Measurements from ENCODE around the gene NLRP7.

The NLRP7 gene

GRCh38 chr19:54893406-54893805, 53.9 kb downstream of the NLRP7 start:
- TF ChIP-seq, protein P1, sequence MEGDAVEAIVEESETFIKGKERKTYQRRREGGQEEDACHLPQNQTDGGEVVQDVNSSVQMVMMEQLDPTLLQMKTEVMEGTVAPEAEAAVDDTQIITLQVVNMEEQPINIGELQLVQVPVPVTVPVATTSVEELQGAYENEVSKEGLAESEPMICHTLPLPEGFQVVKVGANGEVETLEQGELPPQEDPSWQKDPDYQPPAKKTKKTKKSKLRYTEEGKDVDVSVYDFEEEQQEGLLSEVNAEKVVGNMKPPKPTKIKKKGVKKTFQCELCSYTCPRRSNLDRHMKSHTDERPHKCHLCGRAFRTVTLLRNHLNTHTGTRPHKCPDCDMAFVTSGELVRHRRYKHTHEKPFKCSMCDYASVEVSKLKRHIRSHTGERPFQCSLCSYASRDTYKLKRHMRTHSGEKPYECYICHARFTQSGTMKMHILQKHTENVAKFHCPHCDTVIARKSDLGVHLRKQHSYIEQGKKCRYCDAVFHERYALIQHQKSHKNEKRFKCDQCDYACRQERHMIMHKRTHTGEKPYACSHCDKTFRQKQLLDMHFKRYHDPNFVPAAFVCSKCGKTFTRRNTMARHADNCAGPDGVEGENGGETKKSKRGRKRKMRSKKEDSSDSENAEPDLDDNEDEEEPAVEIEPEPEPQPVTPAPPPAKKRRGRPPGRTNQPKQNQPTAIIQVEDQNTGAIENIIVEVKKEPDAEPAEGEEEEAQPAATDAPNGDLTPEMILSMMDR (IDR thresholded peaks at IDR 0.05; ENCODE audit: low read length, missing control alignments), result no peak
- DNase-seq (ENCODE audit: low read depth), result no peak
- no peak overlapping the region for H3K4me3 ChIP-seq (replicated peaks; ENCODE audit: low read depth, low read length)

GRCh38 chr19:54889566-54889965, 57.8 kb downstream of the NLRP7 start:
- DNase-seq (ENCODE audit: low read depth), result no peak
- no peak overlapping the region for H3K4me3 ChIP-seq (replicated peaks; ENCODE audit: low read depth, low read length)
- TF ChIP-seq, protein P1 (IDR thresholded peaks at IDR 0.05; ENCODE audit: low read length, missing control alignments), result no peak

DNA sequence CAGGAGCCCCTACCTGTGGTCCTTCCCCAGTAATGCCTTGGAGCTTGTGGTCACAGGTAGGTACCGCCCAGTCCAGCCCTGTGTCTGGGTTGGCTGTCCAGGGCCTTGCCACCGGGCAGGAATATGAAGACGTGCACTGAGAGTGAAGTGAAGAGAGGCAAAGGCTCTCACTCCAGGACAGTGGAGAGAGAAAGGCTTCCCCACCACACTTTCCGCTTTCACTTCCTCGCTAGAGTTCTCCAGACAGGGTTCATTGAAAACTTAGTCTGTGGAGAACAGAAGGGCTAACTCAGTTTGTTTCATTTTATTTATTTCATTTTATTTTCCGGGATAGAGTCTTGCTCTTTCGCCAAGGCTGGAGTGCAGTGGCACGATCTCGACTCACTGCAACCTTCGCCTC, 59.1 kb downstream of the NLRP7 start:
- DNase-seq (ENCODE audit: low read depth), result no peak
- TF ChIP-seq, protein P1 (IDR thresholded peaks at IDR 0.05; ENCODE audit: low read length, missing control alignments), result no peak
- no peak overlapping the region for H3K4me3 ChIP-seq (replicated peaks; ENCODE audit: low read depth, low read length)

DNA sequence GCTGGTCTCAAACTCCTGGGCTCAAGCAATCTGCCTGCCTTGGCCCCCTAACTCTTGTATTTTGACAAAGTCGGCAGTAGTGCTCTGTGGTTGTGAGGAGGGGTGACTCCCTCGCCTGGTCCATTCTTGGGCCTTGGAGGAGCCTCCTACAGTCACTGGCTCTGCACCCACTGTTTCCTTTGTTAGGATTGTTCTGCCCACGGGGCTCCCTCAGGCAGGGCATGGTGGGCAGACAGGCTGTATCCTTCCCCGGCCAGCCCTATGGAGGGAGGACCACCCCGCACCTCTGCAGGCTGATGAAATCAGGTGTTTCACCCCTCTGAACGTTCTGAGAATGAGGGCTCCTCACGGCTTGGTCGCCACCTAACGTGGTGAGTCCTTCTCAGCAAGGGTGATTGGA, 64.1 kb downstream of the NLRP7 start:
- DNase-seq (ENCODE audit: low read depth), result no peak
- no peak overlapping the region for H3K4me3 ChIP-seq (replicated peaks; ENCODE audit: low read depth, low read length)
- TF ChIP-seq, protein P1 (IDR thresholded peaks at IDR 0.05; ENCODE audit: low read length, missing control alignments), result no peak

GRCh38 chr19:54882758-54883157, 64.6 kb downstream of the NLRP7 start:
- H3K4me3 ChIP-seq (replicated peaks; ENCODE audit: low read depth, low read length), result no peak overlapping the region
- no peak for DNase-seq (ENCODE audit: low read depth)
- TF ChIP-seq, protein P1 (IDR thresholded peaks at IDR 0.05; ENCODE audit: low read length, missing control alignments), result no peak

DNA sequence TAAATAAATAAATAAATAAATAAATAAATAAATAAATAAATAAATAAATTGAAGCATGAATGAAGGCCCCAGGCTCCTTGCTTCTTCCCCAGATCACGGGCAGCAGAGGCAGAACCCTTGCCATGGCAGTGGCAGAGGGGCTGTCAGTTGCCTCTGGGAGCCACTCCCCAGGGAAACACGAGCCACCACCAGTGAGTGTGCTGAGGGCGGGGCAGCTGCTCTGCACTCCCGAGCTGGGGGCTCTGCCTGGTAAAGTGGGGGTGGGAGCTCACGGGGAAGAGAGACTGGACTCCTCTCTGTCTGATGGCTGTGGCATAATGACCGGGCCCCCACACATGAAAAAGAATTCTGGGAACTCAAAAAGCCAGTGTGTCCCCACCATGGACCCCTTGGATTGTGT, 65.4 kb downstream of the NLRP7 start:
- no peak for DNase-seq (ENCODE audit: low read depth)
- no peak overlapping the region for H3K4me3 ChIP-seq (replicated peaks; ENCODE audit: low read depth, low read length)
- TF ChIP-seq, protein P1 (IDR thresholded peaks at IDR 0.05; ENCODE audit: low read length, missing control alignments), result no peak

GRCh38 chr19:54877471-54877870, 69.9 kb downstream of the NLRP7 start:
- DNase-seq (ENCODE audit: low read depth), result no peak
- TF ChIP-seq, protein P1 (IDR thresholded peaks at IDR 0.05; ENCODE audit: low read length, missing control alignments), result no peak
- no peak overlapping the region for H3K4me3 ChIP-seq (replicated peaks; ENCODE audit: low read depth, low read length)
